ENCODE results near the gene SLCO4A1.
"Not testable (repeated sequence)": the region's sequence is repeated elsewhere in the genome, so short reads cannot be mapped to it uniquely, and the experiment has no call there.

The SLCO4A1 gene

GRCh38 chr20:62679978-62680589, 37.8 kb downstream of the SLCO4A1 start:
- no peak for DNase-seq (ENCODE audit: low read depth in 2 of 2, low spot score in 1 of 2)

GRCh38 chr20:62682912-62683517, 40.7 kb downstream of the SLCO4A1 start:
- DNase-seq (ENCODE audit: low read depth in 2 of 2, low spot score in 1 of 2) = no peak

- DNase-seq (ENCODE audit: low read depth in 2 of 2, low spot score in 1 of 2) = not testable (repeated sequence)
Measured at GRCh38 chr20:62683660-62684322, 41.5 kb downstream of the SLCO4A1 start.

DNA sequence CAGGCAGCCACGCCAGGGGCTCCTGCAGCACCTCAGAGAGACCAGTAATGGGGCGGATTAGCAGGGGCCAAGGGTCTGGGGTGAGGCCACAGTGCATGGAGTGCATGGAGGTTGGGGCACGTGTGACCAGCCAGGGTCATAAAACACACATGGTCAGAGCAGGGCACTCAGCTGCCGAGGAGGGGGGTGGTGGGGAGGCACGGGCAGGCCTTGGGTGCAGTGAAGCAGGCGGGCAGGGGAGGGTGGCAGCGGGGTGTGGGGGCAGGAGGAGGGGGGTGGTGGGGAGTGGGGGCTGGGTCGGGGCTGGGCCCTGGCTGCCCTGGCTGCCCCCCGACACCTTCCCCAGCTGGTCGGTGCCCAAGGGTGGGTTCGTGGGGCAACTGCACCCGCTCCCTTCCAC, 42.7 kb downstream of the SLCO4A1 start:
- no peak for DNase-seq (ENCODE audit: low read depth in 2 of 2, low spot score in 1 of 2)

- no peak for DNase-seq (ENCODE audit: low read depth in 2 of 2, low spot score in 1 of 2)
Measured at GRCh38 chr20:62685781-62686555, 43.7 kb downstream of the SLCO4A1 start.

- no peak for DNase-seq (ENCODE audit: low read depth in 2 of 2, low spot score in 1 of 2)
Measured at GRCh38 chr20:62686869-62687830, 44.8 kb downstream of the SLCO4A1 start.

GRCh38 chr20:62688083-62688482, 45.8 kb downstream of the SLCO4A1 start:
- no peak for DNase-seq (ENCODE audit: low read depth in 2 of 2, low spot score in 1 of 2)

GRCh38 chr20:62688855-62689460, 46.7 kb downstream of the SLCO4A1 start:
- DNase-seq (ENCODE audit: low read depth in 2 of 2, low spot score in 1 of 2) = no peak

- no peak for DNase-seq (ENCODE audit: low read depth in 2 of 2, low spot score in 1 of 2)
Measured at GRCh38 chr20:62689861-62690260, 47.6 kb downstream of the SLCO4A1 start.

DNA sequence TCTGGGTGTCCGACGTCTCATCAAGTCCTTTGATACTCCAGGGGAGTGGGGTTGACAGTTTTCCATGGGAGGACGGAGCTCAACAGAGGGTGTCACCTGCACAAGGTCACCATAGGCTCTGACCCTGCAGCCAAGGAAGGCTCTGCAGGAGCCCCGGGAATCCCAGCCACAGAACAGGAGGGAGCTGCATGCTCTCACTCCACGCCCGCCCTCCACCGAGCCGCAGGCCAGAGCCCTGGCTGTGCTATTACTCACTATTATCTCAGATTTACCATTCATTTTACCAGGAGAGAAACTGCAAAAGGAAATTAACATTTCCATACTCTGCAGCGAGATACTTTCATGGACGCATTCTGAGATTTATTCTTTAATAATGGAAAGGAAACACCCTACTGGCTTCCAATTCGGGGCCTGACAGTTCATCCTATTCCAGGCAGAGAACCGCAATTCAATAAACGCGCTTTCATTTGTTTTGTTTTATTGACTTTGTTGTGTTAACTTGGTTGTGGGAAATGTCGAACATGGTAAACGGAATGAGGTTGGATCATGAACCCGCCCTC, 48.0 kb downstream of the SLCO4A1 start:
- no peak for DNase-seq (ENCODE audit: low read depth in 2 of 2, low spot score in 1 of 2)

DNA sequence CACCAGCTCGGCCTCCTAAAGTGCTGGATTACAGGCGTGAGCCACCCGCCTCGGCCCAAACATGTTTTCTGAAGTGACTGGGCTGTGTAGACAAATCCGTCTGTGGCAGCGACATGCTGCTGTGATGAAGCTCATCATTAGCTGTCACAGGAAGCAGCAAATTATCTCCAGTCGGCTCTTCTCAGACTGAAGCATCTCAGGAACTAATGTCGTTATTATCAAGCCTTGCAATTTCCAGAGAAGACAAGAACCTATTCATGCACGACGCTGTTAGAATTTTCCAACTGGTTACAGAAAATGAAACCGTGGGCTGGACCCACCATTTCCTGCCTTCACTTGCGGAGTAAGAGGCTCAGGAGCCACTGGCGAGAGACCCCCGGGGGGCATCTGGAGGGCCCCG, 49.2 kb downstream of the SLCO4A1 start:
- no peak for DNase-seq (ENCODE audit: low read depth in 2 of 2, low spot score in 1 of 2)

DNA sequence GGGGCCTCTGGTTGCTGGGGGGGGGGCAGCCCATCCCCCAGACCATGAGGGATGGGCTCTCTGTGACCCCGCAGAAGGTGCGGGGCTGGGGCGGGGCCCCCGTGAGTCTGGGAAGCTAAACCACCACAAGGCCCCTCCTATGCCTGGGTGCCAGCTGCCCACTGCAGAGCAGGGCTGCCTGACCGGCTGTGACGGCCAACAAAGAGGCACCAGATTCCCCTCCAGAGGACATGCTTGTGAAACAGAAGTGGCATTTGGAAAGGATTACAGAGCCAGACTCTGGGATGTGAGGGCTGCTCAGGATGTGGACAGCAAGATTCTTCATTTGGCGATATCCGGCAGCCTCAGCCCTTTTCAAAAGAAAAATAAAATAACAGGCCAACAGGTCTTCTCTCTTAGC, 49.9 kb downstream of the SLCO4A1 start:
- DNase-seq (ENCODE audit: low read depth in 2 of 2, low spot score in 1 of 2) = no peak

- DNase-seq (ENCODE audit: low read depth in 2 of 2, low spot score in 1 of 2) = no peak
Measured at GRCh38 chr20:62692801-62693523, 50.7 kb downstream of the SLCO4A1 start.

GRCh38 chr20:62693524-62693922, 51.2 kb downstream of the SLCO4A1 start:
- DNase-seq (ENCODE audit: low read depth in 2 of 2, low spot score in 1 of 2) = no peak

- DNase-seq (ENCODE audit: low read depth in 2 of 2, low spot score in 1 of 2) = no peak
Measured at GRCh38 chr20:62694106-62694505, 51.8 kb downstream of the SLCO4A1 start.

- no peak for DNase-seq (ENCODE audit: low read depth in 2 of 2, low spot score in 1 of 2)
Measured at GRCh38 chr20:62694868-62695267, 52.6 kb downstream of the SLCO4A1 start.

GRCh38 chr20:62695448-62696414, 53.4 kb downstream of the SLCO4A1 start:
- no peak for DNase-seq (ENCODE audit: low read depth in 2 of 2, low spot score in 1 of 2)

DNA sequence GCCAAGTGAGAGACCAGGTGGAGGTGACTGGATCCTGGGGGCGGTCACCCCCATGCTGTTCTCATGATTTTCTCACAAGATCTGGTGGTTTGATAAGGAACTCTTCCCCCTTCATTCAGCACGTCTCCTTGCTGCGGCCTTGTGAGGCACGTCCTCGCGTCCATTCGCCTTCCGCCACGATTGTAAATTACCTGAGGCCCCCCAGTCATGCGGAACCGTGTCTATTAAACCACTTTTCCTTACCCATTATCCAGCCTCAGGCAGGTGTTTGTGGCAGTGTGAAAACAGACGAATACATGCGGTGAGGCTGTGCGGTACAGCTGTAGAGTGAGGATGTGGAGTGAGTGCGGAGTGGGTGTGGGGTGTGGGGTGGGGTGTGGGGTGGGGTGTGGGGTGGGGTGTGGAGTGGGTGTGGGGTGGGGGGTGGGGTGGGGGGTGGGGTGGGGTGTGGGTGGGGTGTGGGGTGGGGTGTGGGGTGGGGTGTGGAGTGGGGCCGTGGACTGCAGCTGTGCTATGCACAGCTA, 54.2 kb downstream of the SLCO4A1 start:
- DNase-seq (ENCODE audit: low read depth in 2 of 2, low spot score in 1 of 2) = no peak
